GM19239 (cell line): ENCODE measurements around the gene LINS1.

Experiments used
- DNase-seq: peaks from one replicate; pipeline ENCODE4 v3.0.0; 2011; ENCODE audit warnings: low spot score; ENCODE audit not compliant: insufficient read length
- FAIRE-seq: peaks from 2 replicates; lab custom pipeline; 2011; peaks lifted over from hg19 to GRCh38; lab: Jason Lieb, UNC

LINS1 gene

GRCh38 chr15:100602064-100602822, at the start of gene LINS1, which contains the start of gene ASB7:
Gene LINS1, minus strand, starts transcription at chr15:100602184. Its CDS starts 21,342 bp downstream, at chr15:100580842.
Gene ASB7, plus strand, starts transcription at chr15:100602589. Its CDS starts 9,628 bp downstream, at chr15:100612217.
- DNase-seq (peak; percentile 66), FAIRE-seq (peak; percentile 95)

GRCh38 chr15:100651253-100651652, 49.3 kb upstream of the LINS1 start:
- DNase-seq (no peak), FAIRE-seq (no peak)

- FAIRE-seq (no peak), DNase-seq (no peak)
These were observed 48.7 kb upstream of the LINS1 start for GRCh38 chr15:100650685-100651084.

GRCh38 chr15:100648951-100649350, 47.0 kb upstream of the LINS1 start:
- FAIRE-seq (no peak), DNase-seq (no peak)

GRCh38 chr15:100645671-100646070, 43.7 kb upstream of the LINS1 start:
- DNase-seq (no peak), FAIRE-seq (no peak)

- DNase-seq: no peak
- FAIRE-seq: no peak
These were observed 41.0 kb upstream of the LINS1 start for GRCh38 chr15:100642950-100643338.

GRCh38 chr15:100642213-100642949, 40.4 kb upstream of the LINS1 start:
- DNase-seq (no peak), FAIRE-seq (no peak)

GRCh38 chr15:100638177-100638730, 36.3 kb upstream of the LINS1 start:
- DNase-seq (no peak), FAIRE-seq (no peak)

GRCh38 chr15:100635406-100636071, 33.6 kb upstream of the LINS1 start:
- FAIRE-seq (no peak), DNase-seq (no peak)

- no peak for DNase-seq
- FAIRE-seq: no peak
These were observed 31.7 kb upstream of the LINS1 start for GRCh38 chr15:100633763-100634075.

GRCh38 chr15:100631831-100632230, 29.8 kb upstream of the LINS1 start:
- no peak for FAIRE-seq
- DNase-seq: no peak

GRCh38 chr15:100628746-100629145, 26.8 kb upstream of the LINS1 start:
- FAIRE-seq (no peak), DNase-seq (no peak)

GRCh38 chr15:100627789-100628395, 25.9 kb upstream of the LINS1 start:
- peak; percentile 38 for DNase-seq
- peak; percentile 87 for FAIRE-seq

- FAIRE-seq: no peak
- DNase-seq: no peak
These were observed 21.3 kb upstream of the LINS1 start for GRCh38 chr15:100623301-100623700.

GRCh38 chr15:100616700-100617099, 14.7 kb upstream of the LINS1 start:
- no peak for DNase-seq

GRCh38 chr15:100615801-100616200, 13.8 kb upstream of the LINS1 start:
- FAIRE-seq: no peak

More at GRCh38 chr15:100616700-100617099, 14.7 kb upstream of the LINS1 start:
- FAIRE-seq: no peak

GRCh38 chr15:100614918-100615317, 12.9 kb upstream of the LINS1 start:
- DNase-seq: no peak
- no peak for FAIRE-seq

More at GRCh38 chr15:100615801-100616200, 13.8 kb upstream of the LINS1 start:
- DNase-seq: no peak

- DNase-seq (no peak), FAIRE-seq (no peak)
These were observed 12.4 kb upstream of the LINS1 start for GRCh38 chr15:100614336-100614735.

GRCh38 chr15:100613208-100613607, 11.2 kb upstream of the LINS1 start:
- no peak for DNase-seq

GRCh38 chr15:100612539-100612938, 10.6 kb upstream of the LINS1 start:
- FAIRE-seq (no peak), DNase-seq (no peak)

More at GRCh38 chr15:100613208-100613607, 11.2 kb upstream of the LINS1 start:
- FAIRE-seq: no peak
